NCI-H1436 (cell line): ENCODE measurements around the gene PARP12.

Source experiments
- DNase-seq: peaks from one replicate; lab custom pipeline; 2025; lab: John Stamatoyannopoulos, UW

PARP12 gene

DNA sequence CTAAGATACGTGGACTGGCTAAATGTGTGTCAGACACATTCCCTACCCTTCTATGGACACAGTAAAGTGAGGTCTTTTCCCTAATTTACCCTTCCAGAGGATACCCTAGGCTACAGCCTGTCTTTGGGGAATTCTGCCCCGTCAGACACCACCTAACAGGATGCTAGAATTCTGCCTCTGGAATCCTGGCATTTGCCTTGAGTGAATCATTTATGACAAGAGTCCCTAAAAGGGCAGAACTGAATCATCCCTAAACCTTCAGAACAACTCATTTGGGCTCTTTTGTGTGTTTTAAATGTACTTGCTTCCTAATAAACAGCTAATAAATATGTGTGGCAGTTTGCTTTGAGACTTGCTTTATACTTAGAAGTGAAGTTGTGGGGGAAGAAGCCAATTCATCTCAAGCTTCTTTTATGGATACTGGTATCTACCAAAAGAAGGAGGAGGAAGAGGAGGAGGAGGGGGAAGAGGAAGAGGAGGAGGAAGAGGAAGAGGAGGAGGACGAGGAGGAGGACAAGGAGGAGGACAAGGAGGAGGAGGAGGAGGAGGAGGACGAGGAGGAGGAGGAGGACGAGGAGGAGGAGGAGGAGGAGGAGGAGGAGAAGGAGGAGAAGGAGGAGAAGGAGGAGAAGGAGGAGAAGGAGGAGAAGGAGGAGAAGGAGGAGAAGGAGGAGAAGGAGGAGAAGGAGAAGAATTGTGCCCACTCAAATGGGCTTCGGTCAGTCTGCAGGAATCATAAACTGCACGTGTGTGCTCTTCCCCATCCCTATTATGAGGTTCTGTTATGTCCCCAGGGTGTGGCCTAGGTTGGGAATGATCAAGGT is 27.1 kb downstream of the PARP12 start:
- DNase-seq = no peak

DNA sequence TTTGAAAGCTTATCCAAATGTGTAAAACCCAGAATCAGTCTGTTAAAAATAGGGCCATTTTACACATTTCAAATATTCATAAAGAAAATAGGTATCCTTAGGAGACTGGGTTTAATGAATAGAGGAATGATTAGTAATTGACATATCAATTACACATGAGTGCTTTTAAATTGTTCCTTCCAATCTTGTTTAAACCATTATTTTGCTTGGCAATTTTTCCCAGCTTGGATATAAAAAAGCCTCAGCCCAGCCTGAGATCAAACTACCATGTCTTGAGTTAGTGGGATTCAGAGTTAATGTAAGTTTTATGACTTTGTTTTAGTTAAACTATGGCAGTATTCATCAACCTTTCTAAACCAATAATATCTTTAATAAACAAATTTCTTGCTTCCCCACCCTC is 28.3 kb downstream of the PARP12 start:
- DNase-seq = no peak

DNA sequence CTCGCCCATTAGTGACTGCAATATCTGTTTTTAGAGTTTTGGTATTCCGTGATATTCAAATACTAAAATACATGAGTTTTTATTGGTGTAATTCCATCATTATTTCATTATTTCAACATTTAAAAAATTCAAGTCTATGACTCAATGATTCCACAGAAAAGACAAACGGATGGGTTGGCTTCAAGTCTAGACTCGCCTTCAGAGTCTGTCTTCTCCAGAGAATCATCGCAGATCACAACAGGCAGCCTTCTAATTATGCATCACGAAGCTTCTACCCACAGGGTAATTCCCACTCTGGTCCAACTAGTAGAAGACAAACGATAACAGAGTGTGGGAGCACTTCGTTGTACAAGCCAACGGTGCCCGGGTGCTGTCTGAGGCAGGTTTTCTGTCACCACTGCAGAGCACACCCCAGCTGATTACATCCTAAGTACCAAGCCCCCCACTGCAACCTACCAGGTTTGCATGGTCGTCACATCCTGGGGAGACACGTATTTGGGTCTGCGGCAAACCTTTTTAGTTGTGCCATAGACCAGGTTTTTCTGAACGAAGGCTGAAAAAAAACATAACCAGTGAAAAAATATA is 28.9 kb downstream of the PARP12 start:
- no peak for DNase-seq

DNA sequence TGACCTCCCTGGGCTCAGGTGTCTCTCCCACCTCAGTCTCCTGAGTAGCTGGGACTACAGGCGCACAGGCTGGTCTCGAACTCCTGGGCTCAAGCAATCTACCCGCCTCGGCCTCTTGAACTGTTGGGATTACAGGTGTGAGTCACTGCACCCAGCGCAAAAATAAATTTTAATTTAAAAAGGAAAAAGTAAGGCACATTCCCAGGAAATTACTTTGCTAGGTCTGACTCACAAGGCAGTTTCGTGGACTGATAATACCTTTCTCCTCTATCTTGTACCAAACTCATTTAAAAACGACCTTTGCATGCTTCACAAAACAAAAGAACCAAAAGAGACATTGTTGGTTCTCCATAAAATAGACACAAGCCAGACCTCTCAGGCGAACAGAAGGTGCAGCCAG is 29.7 kb downstream of the PARP12 start:
- DNase-seq = no peak

DNA sequence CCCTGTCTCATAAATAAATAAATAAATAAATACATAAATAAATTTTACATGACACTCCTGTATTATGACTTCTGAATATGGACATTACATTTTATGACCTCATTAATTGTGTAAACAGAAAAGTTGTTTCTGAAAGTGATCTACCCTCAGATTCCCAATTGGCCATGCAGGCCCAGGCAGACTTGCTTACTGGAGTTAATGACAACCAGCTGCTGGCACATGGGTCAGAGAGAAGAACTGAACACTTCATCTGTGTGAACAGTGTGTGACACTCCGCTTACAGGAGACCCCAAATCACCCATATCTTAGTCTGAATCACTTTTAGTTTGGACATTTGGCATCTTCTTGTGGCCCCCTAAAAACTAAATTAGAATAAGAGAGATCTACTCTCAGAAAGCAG is 31.4 kb downstream of the PARP12 start:
- no peak for DNase-seq

DNA sequence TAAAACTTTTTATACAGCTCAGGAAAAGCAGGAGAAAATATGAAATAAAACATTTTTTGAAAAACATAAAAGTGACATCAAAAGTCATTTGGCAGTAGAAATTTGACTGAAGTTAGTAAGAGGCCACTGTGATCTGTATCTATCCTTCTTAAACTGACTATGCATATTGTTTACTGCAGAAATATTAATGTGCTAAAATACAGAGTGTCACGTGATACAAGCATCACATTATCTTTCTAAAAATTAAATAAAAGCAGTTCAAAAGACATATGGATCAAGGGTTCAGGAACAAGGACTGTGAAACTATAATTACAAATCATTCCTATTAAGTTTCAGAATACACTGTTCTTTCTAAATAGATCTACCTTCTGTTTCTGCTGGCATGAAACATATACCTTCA is 33.7 kb downstream of the PARP12 start:
- DNase-seq = no peak

DNA sequence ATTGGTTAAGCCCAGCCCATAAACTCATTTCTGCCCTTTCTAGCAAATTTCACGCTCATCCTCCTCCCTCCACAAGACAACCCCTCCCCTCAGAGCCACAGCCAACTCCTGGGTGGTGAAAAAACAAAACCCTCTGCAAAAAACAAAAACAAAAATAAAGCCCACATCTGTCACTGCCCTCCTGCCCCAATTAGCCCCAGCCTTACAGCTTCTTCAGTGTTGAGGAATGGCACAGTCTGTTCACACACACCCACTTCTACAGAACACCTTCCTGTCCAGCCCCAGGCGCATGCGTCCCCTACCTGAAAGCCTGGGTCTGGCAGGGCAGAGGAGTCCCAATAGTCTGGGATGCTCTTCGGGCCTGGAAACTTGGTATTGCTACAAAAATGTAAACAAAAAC is 34.4 kb downstream of the PARP12 start:
- DNase-seq = no peak

DNA sequence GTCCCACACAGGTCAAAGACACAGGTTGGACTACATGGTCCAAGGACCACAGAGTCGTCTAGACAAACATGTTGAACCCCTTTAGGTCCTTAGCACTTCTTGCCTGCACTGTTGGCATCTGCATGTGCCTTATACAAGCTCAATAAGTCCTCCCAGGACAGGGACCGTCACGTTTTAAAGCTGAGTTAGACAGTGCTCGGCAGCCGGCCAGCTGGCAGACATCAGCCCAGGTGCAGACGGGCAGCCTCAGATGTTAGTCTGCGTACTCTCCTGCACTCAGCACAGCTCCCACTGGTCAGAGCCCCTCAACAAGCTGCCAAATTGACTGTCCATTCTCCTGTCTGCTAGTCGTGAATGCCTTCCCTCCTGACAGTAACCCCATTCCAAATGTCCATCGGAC is 34.9 kb downstream of the PARP12 start:
- DNase-seq = no peak

DNA sequence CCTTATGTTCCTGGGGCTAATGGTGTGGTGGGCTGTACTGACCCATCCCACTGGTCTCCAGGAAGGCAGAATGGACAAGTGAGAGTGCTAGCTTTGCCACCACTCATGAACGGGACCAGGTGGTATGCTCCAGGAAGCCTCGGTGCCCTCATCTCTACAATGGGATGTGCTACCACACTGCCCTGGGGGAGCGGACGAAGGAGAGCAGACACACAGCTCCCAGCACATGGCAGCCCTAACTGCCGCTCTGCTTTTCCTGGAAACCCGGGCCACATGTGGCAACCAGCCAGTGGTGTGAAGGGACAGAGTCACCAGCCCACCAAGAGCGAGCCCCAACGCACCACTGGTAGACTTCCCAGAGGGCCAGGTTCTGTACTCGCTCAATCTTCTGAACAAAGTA is 35.8 kb downstream of the PARP12 start:
- no peak for DNase-seq

DNA sequence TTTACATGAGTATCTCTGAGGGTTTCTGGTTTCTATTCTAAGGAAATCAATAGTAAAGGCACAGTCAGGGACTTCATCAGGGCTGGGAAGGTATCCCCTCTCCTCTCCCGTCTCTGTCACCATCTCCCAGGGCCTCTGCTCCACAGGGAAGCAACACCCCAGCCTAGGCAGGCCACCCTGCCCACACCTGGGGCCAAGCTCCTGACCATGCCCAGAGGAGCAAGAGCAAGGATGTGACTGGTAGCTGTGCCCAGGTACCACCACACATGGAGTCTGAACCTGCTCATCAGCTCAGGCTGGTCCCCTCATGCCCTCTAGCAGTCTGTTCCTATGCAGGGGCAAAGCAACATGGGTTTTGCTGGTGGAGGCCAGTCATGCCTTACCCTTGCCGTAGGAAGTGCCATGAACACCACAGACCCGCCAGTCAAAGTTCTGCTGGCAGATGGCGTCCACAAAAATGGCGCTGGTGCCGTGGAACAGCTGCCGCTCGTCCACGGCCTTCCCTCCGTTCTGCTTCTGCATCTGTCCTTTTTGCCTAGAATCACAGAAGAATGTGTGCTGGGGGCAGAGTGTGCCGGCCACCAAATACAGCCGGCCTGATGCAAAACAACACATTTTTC is 36.8 kb downstream of the PARP12 start:
- no peak for DNase-seq

DNA sequence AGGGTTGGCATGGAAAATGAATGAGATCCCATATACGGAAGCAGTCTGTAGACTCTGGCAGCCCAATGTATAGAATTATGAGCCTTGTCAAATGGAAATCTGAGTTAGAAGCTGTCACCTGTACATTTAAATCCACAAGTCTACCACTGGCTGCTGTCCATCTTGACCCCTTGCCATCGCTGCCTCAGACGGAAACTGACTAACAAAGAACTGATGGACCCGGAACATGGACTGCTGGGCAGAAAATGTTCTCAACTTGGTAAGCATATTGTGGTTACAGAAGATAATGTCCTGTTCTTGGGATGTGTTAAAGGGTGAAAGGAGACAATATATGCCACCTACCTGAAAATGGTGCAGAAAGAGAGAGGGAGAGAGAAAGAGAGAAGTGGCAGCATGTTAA is 37.5 kb downstream of the PARP12 start:
- no peak for DNase-seq

DNA sequence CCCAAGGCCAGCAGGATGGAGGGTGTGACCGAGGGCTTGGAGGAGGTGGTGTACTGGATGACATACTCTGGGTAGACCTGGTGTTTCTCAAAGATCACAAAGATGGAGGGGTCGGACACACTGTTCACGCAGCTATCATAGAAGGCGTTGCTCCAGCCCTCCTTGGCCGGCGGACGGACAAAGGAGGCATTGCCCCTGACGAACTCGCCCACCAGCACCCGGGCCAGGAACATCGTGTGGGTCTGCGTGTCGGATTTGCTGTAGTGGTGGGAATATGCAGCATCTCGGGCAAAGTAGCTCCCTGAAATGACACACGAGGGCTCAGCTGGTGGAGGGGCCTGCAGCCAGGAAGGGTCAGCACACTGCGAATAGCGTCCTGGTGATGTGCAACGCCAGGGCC is 38.2 kb downstream of the PARP12 start:
- no peak for DNase-seq

DNA sequence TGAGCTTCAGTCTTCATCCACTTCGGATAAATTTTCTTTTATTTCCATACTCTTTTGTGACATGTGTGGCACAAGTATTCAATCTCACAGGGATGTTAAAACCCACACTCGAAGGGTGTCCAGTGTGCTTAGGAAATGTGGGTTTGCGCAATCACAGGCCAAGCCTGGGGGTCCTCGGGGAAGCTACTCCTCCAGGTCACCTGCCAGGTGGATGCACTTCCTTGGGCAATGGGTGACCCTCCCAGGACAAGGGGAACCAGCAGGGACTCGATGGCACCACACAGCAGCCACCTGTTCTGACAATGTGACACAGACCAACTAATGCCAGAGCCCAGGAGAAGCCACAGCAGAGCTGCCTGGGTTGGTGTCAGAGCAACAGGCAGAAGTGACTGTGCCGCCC is 39.0 kb downstream of the PARP12 start:
- DNase-seq = no peak

DNA sequence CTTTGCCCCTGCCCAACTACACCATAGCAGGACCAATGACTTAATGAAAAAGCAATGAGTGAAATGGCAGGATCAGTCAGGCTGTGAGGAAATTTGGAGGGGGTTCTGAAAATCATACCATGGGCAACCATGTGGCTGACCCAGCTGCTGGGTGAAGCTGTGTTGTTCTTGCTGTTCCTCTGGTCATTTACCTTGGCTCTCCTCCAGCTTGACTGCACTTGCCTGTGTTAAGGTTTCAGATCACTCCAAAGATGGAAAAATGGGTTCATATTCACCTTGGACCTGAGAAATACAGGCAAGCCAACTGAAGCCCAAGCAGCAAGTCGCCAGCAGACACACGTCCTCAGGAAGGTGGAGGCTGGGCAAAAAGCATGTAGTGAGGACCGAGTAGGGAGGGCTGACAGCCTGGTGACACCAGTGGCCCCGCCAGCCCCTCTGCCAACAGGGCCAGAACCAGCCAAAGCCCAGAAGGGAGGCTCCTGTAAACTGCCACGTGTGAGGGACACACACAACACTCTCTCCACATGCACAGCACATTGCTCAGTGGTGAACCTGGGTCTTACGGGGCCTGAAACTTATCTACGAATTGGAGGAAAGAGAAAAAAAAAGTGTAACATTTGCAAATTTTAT is 40.1 kb downstream of the PARP12 start:
- no peak for DNase-seq

DNA sequence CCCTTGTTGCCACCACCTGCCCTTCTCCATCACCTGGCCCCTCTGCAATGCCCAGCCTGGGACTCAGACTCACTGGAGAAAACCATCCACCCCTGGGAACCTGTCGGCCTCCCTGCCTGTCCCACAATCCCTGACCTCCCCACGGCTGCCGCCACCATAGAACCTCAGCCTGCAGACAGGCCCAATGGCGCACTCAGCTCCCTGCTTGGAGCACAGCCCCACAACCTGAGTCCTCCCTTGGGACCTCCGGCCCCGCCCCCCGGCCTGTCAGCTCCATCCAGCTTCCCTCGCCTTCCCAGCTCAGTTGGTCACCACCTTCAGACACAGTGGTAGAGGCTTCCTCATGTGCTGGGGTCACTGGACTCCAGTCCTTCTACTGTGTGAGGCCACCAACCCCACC is 41.1 kb downstream of the PARP12 start:
- DNase-seq = no peak

DNA sequence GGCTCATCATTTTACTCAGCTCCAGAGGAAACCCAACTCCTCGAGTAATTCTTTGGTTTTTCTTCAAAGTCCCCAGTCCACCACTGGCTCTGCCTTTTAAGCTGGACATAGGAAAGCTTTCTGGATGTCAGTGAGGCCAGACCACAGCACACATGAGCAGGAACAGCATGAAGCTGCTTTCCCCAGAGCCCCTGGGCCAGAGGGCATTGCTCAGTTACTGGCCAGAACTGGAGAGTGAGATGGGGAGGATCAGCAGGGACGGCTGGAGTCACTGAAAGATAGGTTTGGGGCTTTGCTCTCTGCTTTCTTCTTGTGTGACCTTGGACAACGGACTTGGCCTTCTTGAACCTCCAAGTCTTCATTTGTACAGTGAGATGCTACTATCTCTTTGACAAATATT is 43.1 kb downstream of the PARP12 start:
- DNase-seq = no peak

DNA sequence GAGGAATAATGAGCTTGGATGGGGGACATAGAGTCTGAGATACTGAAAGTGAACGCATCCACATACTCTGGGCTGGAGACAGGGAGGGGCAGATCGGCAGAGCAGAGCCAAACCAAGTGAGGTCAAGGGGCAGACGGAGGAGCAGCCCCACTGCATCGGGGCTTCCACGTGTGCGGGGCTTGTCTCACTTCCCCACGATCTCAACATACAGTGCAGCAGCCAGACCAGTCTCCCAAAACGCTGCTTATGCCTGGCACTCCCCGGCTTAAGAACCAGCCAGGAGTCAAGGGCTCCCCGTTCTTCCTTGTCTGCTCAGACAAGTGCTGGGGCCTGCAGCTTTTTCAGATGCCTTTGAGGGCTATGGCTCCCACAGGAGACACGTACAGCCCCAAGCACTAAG is 43.6 kb downstream of the PARP12 start:
- no peak for DNase-seq

DNA sequence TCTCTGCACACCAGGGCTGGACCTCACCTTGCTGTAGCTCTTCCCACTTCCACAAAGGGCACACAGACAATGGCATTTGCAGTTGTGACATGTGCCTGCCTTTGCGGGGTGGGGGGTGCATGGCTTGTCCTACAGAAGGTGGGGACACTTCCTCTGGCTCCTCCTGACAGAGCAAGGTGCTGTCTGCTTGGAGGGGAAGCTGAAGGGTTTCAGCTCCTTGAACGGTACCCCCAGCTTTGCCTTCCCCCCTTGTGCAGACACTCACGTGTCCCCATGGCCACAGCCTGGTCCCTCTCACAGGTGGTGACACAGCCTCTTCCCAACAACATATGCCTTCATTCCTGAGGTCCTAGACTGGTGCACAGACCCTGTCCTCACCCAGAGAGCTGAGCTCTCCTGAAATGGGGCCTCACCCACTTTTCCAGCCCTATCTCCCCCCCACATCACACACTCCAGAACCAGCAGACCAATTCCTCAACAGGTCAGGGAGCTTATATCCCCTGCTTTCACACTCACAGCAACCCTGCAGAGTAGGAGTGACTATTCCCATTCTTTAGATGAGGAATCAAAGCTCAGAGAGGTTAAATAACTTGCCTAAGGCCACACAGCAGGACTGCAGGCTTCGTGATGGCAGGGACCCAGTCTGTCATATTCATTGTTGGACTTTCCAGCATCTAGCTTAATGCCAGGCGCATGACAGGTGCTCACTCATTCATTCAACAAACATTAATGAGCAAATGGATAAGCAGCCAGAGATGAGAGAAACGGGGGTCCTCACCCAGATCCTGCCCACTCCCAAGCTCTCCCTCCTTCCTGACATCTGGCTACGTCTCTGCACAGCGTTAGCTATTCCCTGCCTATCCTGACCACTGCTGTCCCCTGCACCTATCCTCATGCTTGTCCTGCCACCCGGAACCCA is 44.4 kb downstream of the PARP12 start:
- no peak for DNase-seq

DNA sequence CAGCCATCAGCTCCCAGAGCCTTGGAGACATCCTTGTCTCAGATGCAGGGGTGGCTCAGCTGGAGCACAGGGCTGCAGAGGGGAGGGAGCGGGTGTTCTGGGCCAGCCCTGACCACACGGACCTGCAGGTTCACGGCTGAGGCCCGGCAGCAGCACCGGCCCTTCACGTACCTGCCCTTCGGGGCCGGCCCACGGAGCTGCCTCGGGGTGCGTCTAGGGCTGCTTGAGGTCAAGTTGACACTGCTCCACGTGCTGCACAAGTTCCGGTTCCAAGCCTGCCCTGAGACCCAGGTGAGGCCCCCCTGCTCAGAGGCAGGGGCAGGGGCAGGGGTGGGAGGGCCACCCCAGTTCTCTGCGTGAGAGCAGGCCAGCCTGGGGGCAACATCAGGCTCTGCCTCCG is 45.2 kb downstream of the PARP12 start:
- no peak for DNase-seq

DNA sequence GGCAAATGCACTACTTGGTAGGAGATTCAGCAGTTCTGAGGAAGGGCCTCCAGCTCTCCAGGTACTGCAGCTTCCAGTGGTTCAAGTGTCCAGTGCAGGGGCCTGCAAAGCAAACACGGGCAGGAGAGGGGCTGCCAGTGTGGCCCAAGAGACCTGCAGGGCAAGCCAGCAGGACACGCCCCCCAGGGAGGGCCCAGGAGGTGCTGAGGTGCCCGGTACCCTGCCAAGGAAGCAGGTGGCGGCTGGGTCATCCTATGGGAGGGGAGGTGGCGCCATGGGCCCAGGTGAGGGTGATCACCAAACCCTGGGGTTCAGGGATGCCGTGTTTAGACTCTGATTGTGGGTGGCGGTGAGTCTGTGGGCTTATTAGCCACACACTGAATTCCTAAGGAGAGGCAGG is 45.7 kb downstream of the PARP12 start:
- DNase-seq = no peak

DNA sequence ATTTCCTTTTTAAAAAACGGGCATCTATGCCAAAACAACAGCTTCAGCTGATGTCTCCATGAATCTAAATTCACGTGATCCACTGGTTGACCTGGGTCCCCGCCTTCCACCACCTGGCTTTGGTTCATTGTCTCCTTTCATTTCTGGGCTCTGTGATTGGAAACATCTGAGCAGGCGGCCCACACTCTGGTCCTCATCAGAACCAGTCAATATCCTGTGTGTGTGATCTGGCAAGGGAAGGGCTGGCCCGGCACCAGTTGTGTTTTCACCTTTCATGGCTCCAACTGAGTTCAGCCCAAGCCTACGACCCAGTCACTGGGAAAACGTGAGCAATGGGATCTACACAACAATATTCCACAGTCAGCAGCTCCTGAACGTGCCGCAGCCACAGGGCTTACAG is 46.2 kb downstream of the PARP12 start:
- no peak for DNase-seq

DNA sequence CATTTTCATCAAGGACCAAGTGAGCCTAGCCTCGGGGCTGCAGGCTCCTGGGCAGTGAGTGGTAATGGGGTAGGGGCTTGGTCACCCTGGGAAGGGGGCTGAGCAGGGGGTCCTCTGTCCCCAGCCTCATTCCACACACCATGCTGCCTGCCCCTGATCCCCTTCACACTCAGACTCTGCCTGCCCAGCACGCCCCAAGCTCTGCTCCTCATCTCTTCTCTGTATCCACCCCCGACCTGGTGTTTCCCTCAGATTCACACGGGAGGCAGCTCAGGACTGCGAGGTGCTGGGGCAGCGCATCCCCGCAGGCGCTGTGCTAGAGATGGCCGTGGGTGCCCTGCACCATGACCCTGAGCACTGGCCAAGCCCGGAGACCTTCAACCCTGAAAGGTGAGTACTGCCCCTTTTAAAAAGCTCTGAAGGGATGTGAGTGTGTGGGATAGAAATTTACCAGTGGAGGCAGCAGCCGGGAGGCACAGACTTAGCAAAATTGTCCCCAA is 47.2 kb downstream of the PARP12 start:
- DNase-seq = no peak
